Subcutaneous adipose tissue (tissue), 4 donors: Measurements from ENCODE around the gene UFD1. TPM values are rescaled to one million over a fixed set of nuclear protein-coding genes. Genes with fewer than 3 reads are reported as not detected.

Experiments used
- total RNA-seq, 4 donors: library from RNA; depleted of rRNA; stranded (reverse); fragments of >200 nt; gene quantifications; one replicate each; pipeline ENCODE4 v1.1.0, GENCODE V29; 2016
- TF ChIP-seq, protein P1 (sequence below): fragments of 450-650 bp; IDR thresholded peaks from one replicate; pipeline ENCODE4 v1.5.1; 2016; ENCODE audit warnings: low read depth, mild to moderate bottlenecking, control low read depth, antibody characterized with exemption, moderate library complexity

The UFD1 gene
- total RNA-seq, 4 donors from 2014 or later, result 33.9 to 43.6 (median 35.4) TPM

DNA sequence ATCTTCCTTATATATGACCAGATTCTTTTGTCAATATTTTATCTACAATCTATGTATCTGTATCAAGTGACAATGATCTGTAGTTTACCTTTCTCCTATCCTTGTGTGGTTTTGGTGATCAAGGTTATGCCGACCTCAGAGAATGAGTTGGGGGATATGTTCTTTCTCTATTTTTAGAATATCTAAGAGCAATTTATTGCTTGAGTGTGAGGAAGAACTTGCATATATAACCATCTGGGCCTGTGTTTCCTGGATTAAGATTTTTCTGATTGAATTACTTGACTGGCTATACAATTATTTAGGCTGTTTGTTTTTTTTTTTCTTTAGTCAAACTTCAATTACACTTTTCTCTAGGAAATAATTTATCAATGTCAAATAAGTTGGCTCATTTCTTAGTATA lies 17.5 kb downstream of the UFD1 start:
- TF ChIP-seq, protein P1, sequence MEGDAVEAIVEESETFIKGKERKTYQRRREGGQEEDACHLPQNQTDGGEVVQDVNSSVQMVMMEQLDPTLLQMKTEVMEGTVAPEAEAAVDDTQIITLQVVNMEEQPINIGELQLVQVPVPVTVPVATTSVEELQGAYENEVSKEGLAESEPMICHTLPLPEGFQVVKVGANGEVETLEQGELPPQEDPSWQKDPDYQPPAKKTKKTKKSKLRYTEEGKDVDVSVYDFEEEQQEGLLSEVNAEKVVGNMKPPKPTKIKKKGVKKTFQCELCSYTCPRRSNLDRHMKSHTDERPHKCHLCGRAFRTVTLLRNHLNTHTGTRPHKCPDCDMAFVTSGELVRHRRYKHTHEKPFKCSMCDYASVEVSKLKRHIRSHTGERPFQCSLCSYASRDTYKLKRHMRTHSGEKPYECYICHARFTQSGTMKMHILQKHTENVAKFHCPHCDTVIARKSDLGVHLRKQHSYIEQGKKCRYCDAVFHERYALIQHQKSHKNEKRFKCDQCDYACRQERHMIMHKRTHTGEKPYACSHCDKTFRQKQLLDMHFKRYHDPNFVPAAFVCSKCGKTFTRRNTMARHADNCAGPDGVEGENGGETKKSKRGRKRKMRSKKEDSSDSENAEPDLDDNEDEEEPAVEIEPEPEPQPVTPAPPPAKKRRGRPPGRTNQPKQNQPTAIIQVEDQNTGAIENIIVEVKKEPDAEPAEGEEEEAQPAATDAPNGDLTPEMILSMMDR, result no peak

DNA sequence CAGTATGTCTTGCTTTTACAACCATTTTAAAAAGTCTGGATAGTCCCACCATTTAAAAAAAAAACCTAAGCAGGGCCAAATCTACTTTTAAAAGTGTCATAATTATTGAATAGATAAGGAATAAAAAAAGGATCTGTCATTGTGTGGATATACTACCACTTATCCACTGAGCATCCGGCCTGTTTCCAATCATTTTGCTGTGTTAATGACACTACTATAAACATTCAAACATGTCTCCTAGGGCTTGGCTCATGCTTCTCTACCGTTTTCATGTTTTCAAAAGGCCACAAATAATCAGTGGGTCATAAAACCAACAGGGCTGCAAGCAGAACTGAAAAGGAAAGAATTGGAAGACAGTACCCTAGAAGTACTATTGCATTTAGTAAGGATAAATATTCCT lies 19.0 kb downstream of the UFD1 start:
- TF ChIP-seq, protein P1, result no peak

DNA sequence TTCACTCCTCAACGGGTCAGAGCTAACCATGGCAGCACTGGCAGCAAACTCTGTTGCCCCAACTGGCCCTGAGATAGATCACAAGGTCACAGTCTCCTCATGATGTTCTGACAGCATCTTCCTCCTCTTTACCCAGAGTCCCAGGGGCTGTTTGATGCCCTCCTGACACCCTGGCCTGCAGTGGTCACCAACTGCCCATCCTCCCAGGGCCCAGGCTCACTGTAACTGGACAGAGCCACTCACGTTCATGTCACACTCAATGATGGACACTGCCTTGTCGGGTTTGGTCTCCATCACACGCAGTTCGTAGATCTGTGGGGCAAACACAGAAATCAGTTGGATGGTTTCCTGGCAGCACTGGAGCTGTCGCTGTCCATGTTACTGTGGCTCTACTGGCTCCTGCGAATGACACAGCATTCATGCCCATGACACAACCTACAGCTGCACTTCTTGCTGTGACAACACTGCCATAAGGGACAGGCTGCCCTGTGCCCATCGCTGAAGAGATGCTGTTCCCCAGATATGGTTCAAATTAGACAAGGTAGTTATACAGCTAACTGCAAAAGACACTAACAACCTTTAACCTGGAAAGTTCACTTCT lies 21.1 kb downstream of the UFD1 start:
- TF ChIP-seq, protein P1, result no peak

DNA sequence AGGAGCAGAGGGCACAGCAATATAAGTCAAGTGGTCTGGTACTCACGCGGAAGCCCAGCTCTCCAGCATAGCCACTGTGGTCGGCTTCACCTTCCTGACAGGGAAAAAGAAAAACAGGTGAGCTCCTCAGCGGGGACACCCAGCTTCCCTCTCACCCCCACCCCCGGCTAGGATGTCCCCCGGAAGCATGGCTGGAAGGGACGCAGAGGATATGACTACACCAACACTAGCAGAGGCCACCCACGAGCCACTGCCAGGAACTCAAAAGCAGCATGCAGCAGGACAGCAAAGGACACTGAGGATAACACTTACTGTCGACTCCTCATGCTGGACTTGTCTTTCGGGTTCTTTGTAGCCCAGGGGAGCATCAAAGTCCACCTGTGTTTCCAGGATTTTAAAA lies 22.5 kb downstream of the UFD1 start:
- TF ChIP-seq, protein P1, result no peak

DNA sequence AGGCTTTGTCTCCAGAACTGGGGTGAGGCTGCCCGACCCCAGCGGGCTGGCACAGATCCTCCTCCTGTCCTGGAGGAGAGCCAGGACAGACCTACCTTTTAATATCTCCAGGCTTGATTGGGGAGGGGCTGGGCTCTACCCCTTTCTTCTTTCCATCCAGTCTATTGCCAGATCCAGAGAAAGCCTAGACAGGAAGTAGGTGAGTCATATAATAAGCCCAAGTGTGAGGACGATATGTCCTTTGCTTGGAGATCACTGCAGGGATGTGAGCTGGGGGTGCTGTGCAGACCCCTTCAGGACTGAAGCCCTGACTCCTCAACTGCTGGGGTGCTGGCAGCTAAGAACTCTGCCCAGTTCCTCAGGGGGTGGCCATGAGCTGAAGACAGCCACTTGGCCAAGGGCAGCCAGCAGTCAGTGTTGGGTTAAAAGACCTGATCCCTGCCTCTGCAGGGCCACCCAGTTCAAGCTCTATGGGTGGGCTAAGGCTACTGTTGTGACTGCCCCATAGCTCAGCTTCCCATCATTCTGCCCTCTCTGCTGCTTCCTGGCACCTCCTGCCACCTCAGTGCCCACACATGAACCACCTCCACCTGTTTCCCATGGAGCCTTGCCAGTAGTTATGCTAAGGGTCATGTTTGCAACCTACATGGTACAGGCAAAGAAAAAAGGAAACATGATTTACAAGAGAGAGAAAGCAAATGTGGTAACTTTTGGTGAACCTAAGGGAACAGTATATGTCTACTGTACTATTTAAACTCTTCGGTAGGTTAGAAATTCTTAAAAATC lies 23.2 kb downstream of the UFD1 start:
- TF ChIP-seq, protein P1, result no peak

DNA sequence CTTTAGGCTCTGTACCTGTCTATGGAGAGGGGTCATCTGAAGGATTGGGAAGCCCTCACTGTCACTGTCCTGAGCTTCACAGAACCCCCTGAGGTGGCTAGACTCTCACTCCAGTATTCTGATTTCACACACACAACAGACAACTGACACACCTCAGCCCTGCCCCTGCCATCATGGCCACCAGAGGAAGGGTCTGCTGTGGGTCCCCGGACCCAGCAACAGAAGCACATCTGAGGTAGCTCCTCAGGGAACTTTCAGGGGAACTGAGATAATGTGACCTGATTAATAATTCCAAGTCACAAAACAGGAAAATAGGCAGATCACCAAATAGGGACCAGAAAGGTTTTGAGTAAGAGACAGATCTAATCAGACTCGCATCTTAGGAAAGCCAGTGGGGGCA lies 24.0 kb downstream of the UFD1 start:
- TF ChIP-seq, protein P1, result no peak

DNA sequence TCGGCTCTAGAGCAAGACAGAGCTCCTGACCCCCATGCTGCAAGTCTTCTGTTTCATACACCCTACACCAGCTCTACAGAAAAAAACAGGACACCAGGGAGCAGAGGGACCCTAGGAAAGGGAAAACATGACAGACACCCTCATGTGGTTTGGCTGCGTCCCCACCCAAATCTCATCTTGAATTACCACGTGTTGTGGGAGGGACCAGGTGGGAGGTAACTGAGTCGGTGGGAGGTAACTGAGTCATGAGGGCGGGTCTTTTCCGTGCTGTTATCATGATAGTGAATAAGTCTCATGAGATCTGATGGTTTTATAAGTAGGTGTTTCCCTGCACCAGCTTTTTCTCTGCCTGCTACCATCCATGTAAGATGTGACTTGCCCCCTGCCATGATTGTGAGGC lies 24.8 kb downstream of the UFD1 start:
- TF ChIP-seq, protein P1, result no peak
